Mesendoderm (in vitro differentiated cells): ENCODE results near the gene RYR3.
A peak's percentile ranks its signal among the peaks of the same experiment; 100 is the strongest.

Source experiments
- DNase-seq: peaks from one replicate; pipeline ENCODE4 v3.0.0; 2013
- H2AK5ac ChIP-seq: 2 replicates; pipeline ENCODE4 v1.6.1; 2013; ENCODE audit warnings: low read length, inconsistent platforms
- H2BK120ac ChIP-seq: 2 replicates; pipeline ENCODE4 v1.6.1; 2013; ENCODE audit warnings: low read depth, mild to moderate bottlenecking, low read length, moderate library complexity, mixed read lengths
- H2BK15ac ChIP-seq: replicated peaks from 2 replicates; pipeline ENCODE4 v1.6.1; 2013; ENCODE audit warnings: low read depth, mild to moderate bottlenecking, moderate library complexity
- H2BK5ac ChIP-seq: 2 replicates; pipeline ENCODE4 v1.6.1; 2013; ENCODE audit warnings: low read length, inconsistent platforms
- H3K18ac ChIP-seq: 2 replicates; pipeline ENCODE4 v1.6.1; 2013; ENCODE audit warnings: mild to moderate bottlenecking, low read length, mixed read lengths
- H3K23ac ChIP-seq: one replicate; pipeline ENCODE4 v1.6.1; 2013; ENCODE audit warnings: low read length
- H3K27ac ChIP-seq: 2 replicates; pipeline ENCODE4 v1.5.1; 2013; ENCODE audit warnings: low read depth, mild to moderate bottlenecking, inconsistent platforms, low read length, moderate library complexity
- H3K27me3 ChIP-seq: 2 replicates; pipeline ENCODE4 v1.6.1; 2013; ENCODE audit warnings: low read length, control low read depth, mild to moderate bottlenecking, inconsistent platforms; ENCODE audit not compliant: insufficient read depth, poor library complexity
- H3K36me3 ChIP-seq: 2 replicates; pipeline ENCODE4 v1.6.1; 2013; ENCODE audit warnings: low read length, inconsistent platforms; ENCODE audit not compliant: control insufficient read depth, insufficient read depth
- H3K4ac ChIP-seq: one replicate; pipeline ENCODE4 v1.6.1; 2013; ENCODE audit warnings: low read depth, mild to moderate bottlenecking, low read length, moderate library complexity
- H3K4me1 ChIP-seq: 2 replicates; pipeline ENCODE4 v1.6.1; 2013; ENCODE audit warnings: low read depth, low read length, inconsistent platforms; ENCODE audit not compliant: control insufficient read depth
- H3K4me2 ChIP-seq: 2 replicates; pipeline ENCODE4 v1.6.1; 2013; ENCODE audit warnings: low read length
- H3K4me3 ChIP-seq: 2 replicates; pipeline ENCODE4 v1.5.1; 2013; ENCODE audit warnings: mild to moderate bottlenecking, low read length
- H3K56ac ChIP-seq: one replicate; pipeline ENCODE4 v1.6.1; 2013; ENCODE audit warnings: low read length
- H3K79me1 ChIP-seq: 2 replicates; pipeline ENCODE4 v1.6.1; 2013; ENCODE audit warnings: low read length, inconsistent platforms
- H3K79me2 ChIP-seq: 2 replicates; pipeline ENCODE4 v1.6.1; 2013; ENCODE audit warnings: mild to moderate bottlenecking, low read length; ENCODE audit not compliant: control insufficient read depth, insufficient read depth
- H3K9ac ChIP-seq: 2 replicates; pipeline ENCODE4 v1.6.1; 2013; ENCODE audit warnings: low read length, inconsistent platforms
- H4K5ac ChIP-seq: one replicate; pipeline ENCODE4 v1.6.1; 2013; ENCODE audit warnings: low read length
- H4K8ac ChIP-seq: one replicate; pipeline ENCODE4 v1.6.1; 2013; ENCODE audit warnings: low read depth, mild to moderate bottlenecking, control low read depth, low read length, moderate library complexity
- WGBS: extraction: QIAGEN DNeasy Blood & Tissue Kit; methylation state at CpG from one replicate; pipeline ENCODE4 v1.1.7; 2013; ENCODE audit warnings: low lambda C conversion rate, missing lambda C conversion rate; ENCODE audit not compliant: insufficient coverage; ENCODE audit errors: extremely low coverage; 5-methylcytosine and 5-hydroxymethylcytosine counted together

The RYR3 gene

DNA sequence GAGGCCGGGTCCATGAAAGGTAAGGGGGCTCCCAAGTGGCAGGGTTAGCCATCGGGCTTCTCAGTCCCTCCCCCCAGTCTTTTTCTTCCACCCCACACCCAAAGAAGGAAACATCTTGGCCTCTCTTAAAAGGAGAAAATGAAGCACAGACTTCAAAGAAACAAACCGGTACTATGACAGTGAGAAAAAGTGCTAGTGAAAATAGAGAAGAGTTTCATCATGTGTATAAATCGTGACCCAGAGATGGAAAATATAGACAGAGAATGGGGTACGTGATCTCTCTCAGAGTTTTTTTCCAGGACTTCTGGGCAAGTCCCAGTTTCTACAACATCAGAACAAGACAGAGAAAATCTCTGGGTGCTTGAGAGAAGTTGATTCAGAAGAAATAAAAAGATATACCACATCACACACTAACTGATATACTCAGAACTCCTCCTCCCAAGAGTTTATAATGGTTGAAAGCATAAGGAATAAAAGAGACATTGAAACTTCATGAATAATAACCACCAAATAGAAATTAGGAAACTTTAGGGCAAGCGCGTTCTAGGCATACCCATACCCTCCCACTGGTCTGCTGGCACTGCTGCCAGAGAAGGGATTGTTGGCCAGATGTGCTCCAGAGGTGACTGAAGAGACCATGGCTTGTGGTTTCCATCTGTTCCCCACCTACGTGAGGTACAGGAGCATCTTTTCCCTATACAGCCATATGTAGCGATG lies 338.6 kb downstream of the RYR3 start:
- no peaks in the 10 kb centered on the region for H3K27me3 ChIP-seq
- no peak overlapping the region for H3K4me3 ChIP-seq
- no peak overlapping the region for H2BK15ac ChIP-seq
- no peak overlapping the region for H3K18ac ChIP-seq
- no peak overlapping the region for H3K4me2 ChIP-seq
- no peak overlapping the region for H3K56ac ChIP-seq
- no peak overlapping the region for H2BK5ac ChIP-seq
- H3K4me1 ChIP-seq, result no peaks in the 10 kb centered on the region
- H3K4ac ChIP-seq, result no peak overlapping the region
- H3K9ac ChIP-seq, result no peak overlapping the region
- no peaks in the 10 kb centered on the region for H3K36me3 ChIP-seq
- no peak overlapping the region for H4K5ac ChIP-seq
- no peak overlapping the region for H2AK5ac ChIP-seq
- no peaks in the 10 kb centered on the region for H3K79me2 ChIP-seq
- H4K8ac ChIP-seq, result no peak overlapping the region
- H3K23ac ChIP-seq, result no peak overlapping the region
- DNase-seq, result no peak
- H2BK120ac ChIP-seq, result no peak overlapping the region
- no peaks in the 10 kb centered on the region for H3K79me1 ChIP-seq
- no peak overlapping the region for H3K27ac ChIP-seq
- no CpG with 5 or more reads among the region's 9 CpGs for WGBS

GRCh38 chr15:33654860-33655259 lies 344.1 kb downstream of the RYR3 start:
- Histone ChIP-seq H3K4ac (no peak overlapping the region), H3K18ac (no peak overlapping the region), H2BK120ac (no peak overlapping the region), H3K56ac (no peak overlapping the region), H3K4me3 (no peak overlapping the region), H3K9ac (no peak overlapping the region), H2AK5ac (no peak overlapping the region), H3K27me3 (no peaks in the 10 kb centered on the region), H3K36me3 (no peaks in the 10 kb centered on the region), H2BK15ac (no peak overlapping the region), H3K79me2 (no peaks in the 10 kb centered on the region), H3K79me1 (no peaks in the 10 kb centered on the region), H4K5ac (no peak overlapping the region), H3K4me1 (no peaks in the 10 kb centered on the region), H2BK5ac (no peak overlapping the region), H4K8ac (no peak overlapping the region), H3K23ac (no peak overlapping the region), H3K27ac (no peak overlapping the region), H3K4me2 (no peak overlapping the region)
- no CpG with 5 or more reads among the region's 3 CpGs for whole genome bisulfite sequencing
- DNase-seq, result peak; percentile 31

GRCh38 chr15:33655488-33655887 lies 344.7 kb downstream of the RYR3 start:
- no peaks in the 10 kb centered on the region for H3K27me3 ChIP-seq

DNA sequence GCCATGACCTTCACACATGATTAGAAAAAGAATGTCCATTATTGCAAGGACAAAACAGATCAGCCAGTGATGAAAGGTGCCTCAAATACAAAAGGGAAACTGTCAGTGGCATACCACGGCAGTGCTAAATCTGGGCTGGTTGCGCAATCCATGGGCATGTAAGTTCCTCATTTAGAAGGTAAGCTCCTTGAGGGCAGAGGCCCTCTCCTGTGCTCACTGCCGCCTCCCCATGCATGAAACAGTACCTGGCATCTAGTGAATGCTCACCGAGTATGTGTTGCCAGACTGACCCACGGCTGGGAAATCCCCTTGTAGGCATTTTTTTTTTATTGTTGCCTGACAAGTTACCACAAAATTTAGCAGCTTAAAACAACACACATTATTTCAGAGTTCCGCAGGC lies 345.4 kb downstream of the RYR3 start:
- no peak overlapping the region for H3K4me3 ChIP-seq
- H3K23ac ChIP-seq, result no peak overlapping the region
- H3K79me2 ChIP-seq, result no peaks in the 10 kb centered on the region
- no peak overlapping the region for H2AK5ac ChIP-seq
- H3K4ac ChIP-seq, result no peak overlapping the region
- H3K4me2 ChIP-seq, result no peak overlapping the region
- no peak overlapping the region for H4K8ac ChIP-seq
- H3K27ac ChIP-seq, result no peak overlapping the region
- no peaks in the 10 kb centered on the region for H3K27me3 ChIP-seq
- no peaks in the 10 kb centered on the region for H3K4me1 ChIP-seq
- no peaks in the 10 kb centered on the region for H3K79me1 ChIP-seq
- no peak for DNase-seq
- H3K9ac ChIP-seq, result no peak overlapping the region
- no peak overlapping the region for H2BK120ac ChIP-seq
- H3K18ac ChIP-seq, result no peak overlapping the region
- no CpG with 5 or more reads among the region's 6 CpGs for WGBS
- H3K56ac ChIP-seq, result no peak overlapping the region
- H2BK5ac ChIP-seq, result no peak overlapping the region
- no peak overlapping the region for H2BK15ac ChIP-seq
- no peaks in the 10 kb centered on the region for H3K36me3 ChIP-seq
- no peak overlapping the region for H4K5ac ChIP-seq

More at GRCh38 chr15:33655488-33655887, 344.7 kb downstream of the RYR3 start:
- no peak overlapping the region for H2BK120ac ChIP-seq
- no peaks in the 10 kb centered on the region for H3K4me1 ChIP-seq
- DNase-seq, result no peak
- no peak overlapping the region for H2BK15ac ChIP-seq
- no peaks in the 10 kb centered on the region for H3K79me1 ChIP-seq
- no peak overlapping the region for H3K4me3 ChIP-seq
- no peak overlapping the region for H3K56ac ChIP-seq
- no peak overlapping the region for H3K23ac ChIP-seq
- H4K8ac ChIP-seq, result no peak overlapping the region
- H3K27ac ChIP-seq, result no peak overlapping the region
- no peak overlapping the region for H3K9ac ChIP-seq
- H3K36me3 ChIP-seq, result no peaks in the 10 kb centered on the region
- H3K4me2 ChIP-seq, result no peak overlapping the region
- no peak overlapping the region for H3K4ac ChIP-seq
- no peaks in the 10 kb centered on the region for H3K79me2 ChIP-seq
- no peak overlapping the region for H3K18ac ChIP-seq
- WGBS, result no CpG with 5 or more reads among the region's 5 CpGs
- no peak overlapping the region for H2BK5ac ChIP-seq
- H2AK5ac ChIP-seq, result no peak overlapping the region
- no peak overlapping the region for H4K5ac ChIP-seq

- Histone ChIP-seq H2AK5ac (no peak overlapping the region), H4K5ac (no peak overlapping the region), H2BK5ac (no peak overlapping the region), H3K18ac (no peak overlapping the region), H3K4me3 (no peak overlapping the region), H3K36me3 (no peaks in the 10 kb centered on the region), H4K8ac (no peak overlapping the region), H3K4me2 (no peak overlapping the region), H2BK120ac (no peak overlapping the region), H3K27ac (no peak overlapping the region), H3K23ac (no peak overlapping the region), H3K4me1 (no peaks in the 10 kb centered on the region), H3K79me2 (no peaks in the 10 kb centered on the region), H3K56ac (no peak overlapping the region), H3K27me3 (no peaks in the 10 kb centered on the region), H3K9ac (no peak overlapping the region), H3K4ac (no peak overlapping the region), H3K79me1 (no peaks in the 10 kb centered on the region), H2BK15ac (no peak overlapping the region)
- DNase-seq, result no peak
- no CpG with 5 or more reads among the region's 16 CpGs for WGBS
These were observed 349.4 kb downstream of the RYR3 start for GRCh38 chr15:33660151-33660550.

DNA sequence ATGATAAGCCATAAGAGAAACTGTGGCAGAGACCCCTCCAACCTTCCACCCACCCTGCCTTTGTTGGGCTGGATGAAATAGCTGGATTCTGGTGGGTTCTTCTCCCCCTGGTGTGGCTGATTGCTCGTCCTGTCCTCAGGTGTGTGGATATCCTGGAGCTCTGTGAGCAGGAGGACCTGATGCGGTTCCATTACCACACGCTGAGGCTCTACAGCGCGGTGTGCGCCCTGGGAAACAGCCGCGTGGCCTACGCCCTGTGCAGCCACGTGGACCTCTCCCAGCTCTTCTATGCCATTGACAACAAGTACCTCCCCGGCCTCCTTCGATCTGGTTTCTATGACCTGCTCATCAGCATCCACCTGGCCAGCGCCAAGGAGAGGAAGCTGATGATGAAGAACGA lies 351.2 kb downstream of the RYR3 start:
- Histone ChIP-seq H3K36me3 (no peaks in the 10 kb centered on the region), H3K56ac (no peak overlapping the region), H4K5ac (no peak overlapping the region), H3K18ac (no peak overlapping the region), H3K4me2 (no peak overlapping the region), H3K4me3 (no peak overlapping the region), H3K4ac (no peak overlapping the region), H3K9ac (no peak overlapping the region), H3K79me1 (no peaks in the 10 kb centered on the region), H3K79me2 (no peaks in the 10 kb centered on the region), H2BK120ac (no peak overlapping the region), H3K27me3 (no peaks in the 10 kb centered on the region), H3K4me1 (no peaks in the 10 kb centered on the region), H3K23ac (no peak overlapping the region), H2BK5ac (no peak overlapping the region), H2BK15ac (no peak overlapping the region), H2AK5ac (no peak overlapping the region), H3K27ac (no peak overlapping the region), H4K8ac (no peak overlapping the region)
- no peak for DNase-seq
- WGBS, result no CpG with 5 or more reads among the region's 14 CpGs
